ENCODE data around the gene LPCAT4.
A peak's percentile ranks its signal among the peaks of the same experiment; 100 is the strongest.

Gene LPCAT4

DNA sequence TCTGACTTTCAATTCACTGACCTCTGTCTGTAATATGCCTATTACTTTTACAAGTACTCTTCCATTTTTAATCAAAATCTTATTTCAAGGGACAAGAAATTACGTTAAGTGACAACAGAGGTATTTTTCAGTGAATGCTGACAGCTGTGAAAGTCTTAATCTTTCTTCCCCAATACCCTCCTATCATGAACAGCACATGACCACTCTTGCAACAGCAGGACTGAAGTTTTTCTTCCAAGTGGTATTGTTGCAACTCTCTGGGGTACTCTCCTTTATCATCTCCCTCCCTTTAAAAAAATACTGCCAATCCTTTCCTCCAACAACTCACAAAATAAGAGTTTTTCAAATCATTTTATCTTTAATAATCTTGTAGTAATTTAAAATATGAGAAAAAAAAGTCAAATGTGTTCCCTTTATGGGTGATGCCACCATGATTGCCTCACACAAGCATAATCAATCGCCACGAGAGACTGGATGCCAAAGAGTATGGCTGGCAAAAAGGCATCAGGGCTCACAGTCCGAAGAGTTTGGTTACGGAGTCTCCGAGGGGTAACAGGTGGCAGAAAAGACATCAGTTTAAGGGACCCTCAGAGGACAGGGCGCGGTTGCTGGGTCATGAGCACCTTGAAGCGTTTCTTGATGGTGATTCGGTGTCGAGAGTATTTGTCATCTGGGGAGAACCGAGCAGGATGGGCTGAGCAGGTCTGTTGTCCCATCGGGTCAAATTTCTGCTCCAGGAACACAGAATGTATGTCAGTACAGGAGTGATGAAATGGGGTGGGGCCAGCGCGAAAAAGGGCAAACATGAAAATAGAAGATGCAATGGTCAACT, 25.4 kb downstream of the LPCAT4 start:
- peak overlapping the region; percentile 35 for H3K4me2 ChIP-seq (ENCODE audit: low read length)
- H4K12ac ChIP-seq (ENCODE audit: low read depth, low read length), result peak overlapping the region; percentile 16
- no peak overlapping the region for H3K14ac ChIP-seq (ENCODE audit: low read length)
- H3K9ac ChIP-seq (ENCODE audit: low read length), result no peak overlapping the region
- no CpG with 5 or more reads among the region's 15 CpGs for WGBS (ENCODE audit: extremely low coverage, insufficient coverage, insufficient read length)
- peaks cover 7% of the 10 kb centered on the region for H3K79me1 ChIP-seq (ENCODE audit: low read length)
- H3K36me3 ChIP-seq (ENCODE audit: control insufficient read depth in 1 of 2, insufficient read depth in 2 of 2, low read length in 2 of 2), result peaks cover 7 to 8% of the 10 kb centered on the region in 2 experiments
- H4K8ac ChIP-seq (ENCODE audit: low read depth, low read length), result peak overlapping the region; percentile 43
- H3K4me3 ChIP-seq (ENCODE audit: low read depth, low read length), result no peak overlapping the region
- H2AFZ ChIP-seq (ENCODE audit: insufficient read depth, low read length, poor library complexity), result no peak overlapping the region
- no peak overlapping the region for H2BK5ac ChIP-seq (ENCODE audit: low read depth, low read length, poor library complexity)
- H2BK12ac ChIP-seq (ENCODE audit: low read length), result no peak overlapping the region
- H3K9me3 ChIP-seq (ENCODE audit: insufficient read depth, low read depth, low read length), result no peaks in the 10 kb centered on the region
- H3K18ac ChIP-seq (ENCODE audit: low read length), result peak overlapping the region; percentile 21
- H2AK5ac ChIP-seq (ENCODE audit: low read length), result no peak overlapping the region
- peaks cover 4 to 10% of the 10 kb centered on the region in 2 experiments for H3K4me1 ChIP-seq (ENCODE audit: control insufficient read depth in 1 of 2, insufficient read depth in 2 of 2, low read length in 2 of 2)
- peaks cover 9% of the 10 kb centered on the region for H3K79me2 ChIP-seq (ENCODE audit: control insufficient read depth, insufficient read depth, low read length, poor library complexity)
- H3K4ac ChIP-seq (ENCODE audit: low read depth, low read length), result peak overlapping the region; percentile 78
- H3K27ac ChIP-seq (ENCODE audit: low read depth, low read length), result no peak overlapping the region
- DNase-seq, result no peak
- no peak overlapping the region for H3K23ac ChIP-seq (ENCODE audit: low read length)
- peak overlapping the region; percentile 30 for H4K91ac ChIP-seq (ENCODE audit: low read depth, low read length)
- H2BK120ac ChIP-seq (ENCODE audit: insufficient read depth, low read length, poor library complexity), result no peak overlapping the region
- H3K27me3 ChIP-seq (ENCODE audit: insufficient read depth, low read length), result no peaks in the 10 kb centered on the region

DNA sequence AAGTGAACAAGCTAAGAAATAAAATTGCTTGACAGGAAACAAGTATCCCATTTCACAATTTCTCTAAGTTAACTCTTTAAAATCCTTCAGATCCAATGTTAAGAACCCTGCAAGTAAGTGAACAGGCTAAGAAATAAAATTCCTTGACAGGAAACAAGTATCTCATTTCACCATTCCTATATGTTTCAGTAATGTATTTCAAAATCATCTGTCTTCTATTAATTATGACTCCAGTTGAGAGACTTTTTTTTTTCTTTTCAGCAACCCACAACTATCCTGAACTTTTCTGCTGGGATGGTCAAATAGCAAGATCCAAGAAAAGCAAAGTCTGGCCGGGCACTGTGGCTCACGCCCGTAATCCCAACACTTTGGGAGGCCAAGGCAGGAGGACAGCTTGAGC, 27.1 kb downstream of the LPCAT4 start:
- H3K9me3 ChIP-seq (ENCODE audit: insufficient read depth, low read depth, low read length), result peaks cover 2% of the 10 kb centered on the region
- H3K4me1 ChIP-seq (ENCODE audit: control insufficient read depth in 1 of 2, insufficient read depth in 2 of 2, low read length in 2 of 2), result peaks cover 4 to 10% of the 10 kb centered on the region in 2 experiments

DNA sequence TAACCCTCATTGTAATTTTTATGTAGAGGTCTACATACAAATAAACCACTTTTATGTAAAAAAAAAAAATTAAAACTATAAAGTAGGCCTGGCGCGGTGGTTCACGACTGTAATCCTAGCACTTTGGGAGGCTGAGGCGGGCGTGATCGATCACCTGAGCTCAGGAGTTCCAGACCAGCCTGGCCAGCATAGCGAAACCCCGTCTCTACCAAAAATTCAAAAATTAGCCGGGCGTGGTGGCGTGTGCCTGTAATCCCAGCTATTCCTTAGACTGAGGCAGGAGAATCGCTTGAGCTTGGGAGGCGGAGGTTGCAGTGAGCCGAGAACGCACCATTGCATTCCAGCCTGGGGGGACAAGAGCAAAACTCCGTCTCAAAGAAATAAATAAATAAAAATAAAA, 28.6 kb downstream of the LPCAT4 start:
- H2BK12ac ChIP-seq (ENCODE audit: low read length), result no peak overlapping the region
- peaks cover 7 to 8% of the 10 kb centered on the region in 2 experiments for H3K36me3 ChIP-seq (ENCODE audit: control insufficient read depth in 1 of 2, insufficient read depth in 2 of 2, low read length in 2 of 2)
- no peak overlapping the region for H4K12ac ChIP-seq (ENCODE audit: low read depth, low read length)
- no peaks in the 10 kb centered on the region for H3K27me3 ChIP-seq (ENCODE audit: insufficient read depth, low read length)
- no peak overlapping the region for H2AFZ ChIP-seq (ENCODE audit: insufficient read depth, low read length, poor library complexity)
- H4K8ac ChIP-seq (ENCODE audit: low read depth, low read length), result peak overlapping the region; percentile 55
- no peak overlapping the region for H3K14ac ChIP-seq (ENCODE audit: low read length)
- H3K79me1 ChIP-seq (ENCODE audit: low read length), result peaks cover 7% of the 10 kb centered on the region
- H3K79me2 ChIP-seq (ENCODE audit: control insufficient read depth, insufficient read depth, low read length, poor library complexity), result peaks cover 9% of the 10 kb centered on the region
- H3K4me1 ChIP-seq (ENCODE audit: control insufficient read depth in 1 of 2, insufficient read depth in 2 of 2, low read length in 2 of 2), result peaks cover 4 to 10% of the 10 kb centered on the region in 2 experiments
- H3K4me2 ChIP-seq (ENCODE audit: low read length), result peak overlapping the region; percentile 48
- no peak overlapping the region for H3K4me3 ChIP-seq (ENCODE audit: low read depth, low read length)
- no peak overlapping the region for H2BK5ac ChIP-seq (ENCODE audit: low read depth, low read length, poor library complexity)
- no peak overlapping the region for H3K23ac ChIP-seq (ENCODE audit: low read length)
- no peak overlapping the region for H4K91ac ChIP-seq (ENCODE audit: low read depth, low read length)
- H3K27ac ChIP-seq (ENCODE audit: low read depth, low read length), result no peak overlapping the region
- H2AK5ac ChIP-seq (ENCODE audit: low read length), result no peak overlapping the region
- no peak overlapping the region for H3K9ac ChIP-seq (ENCODE audit: low read length)
- H3K18ac ChIP-seq (ENCODE audit: low read length), result no peak overlapping the region
- no CpG with 5 or more reads among the region's 16 CpGs for WGBS (ENCODE audit: extremely low coverage, insufficient coverage, insufficient read length)
- no peak overlapping the region for H2BK120ac ChIP-seq (ENCODE audit: insufficient read depth, low read length, poor library complexity)
- no peak overlapping the region for H3K4ac ChIP-seq (ENCODE audit: low read depth, low read length)
- H3K9me3 ChIP-seq (ENCODE audit: insufficient read depth, low read depth, low read length), result peaks cover 2% of the 10 kb centered on the region
- DNase-seq, result no peak

More for the DNA sequence above, 27.1 kb downstream of the LPCAT4 start:
- no CpG with 5 or more reads among the region's 3 CpGs for WGBS (ENCODE audit: extremely low coverage, insufficient coverage, insufficient read length)
- Histone ChIP-seq H3K4me2 (ENCODE audit: low read length) (no peak overlapping the region), H2BK120ac (ENCODE audit: insufficient read depth, low read length, poor library complexity) (no peak overlapping the region), H3K79me1 (ENCODE audit: low read length) (peaks cover 7% of the 10 kb centered on the region), H4K91ac (ENCODE audit: low read depth, low read length) (no peak overlapping the region), H3K14ac (ENCODE audit: low read length) (no peak overlapping the region), H4K8ac (ENCODE audit: low read depth, low read length) (no peak overlapping the region), H3K4me3 (ENCODE audit: low read depth, low read length) (no peak overlapping the region), H3K9ac (ENCODE audit: low read length) (no peak overlapping the region), H3K36me3 (ENCODE audit: control insufficient read depth in 1 of 2, insufficient read depth in 2 of 2, low read length in 2 of 2) (peaks cover 7 to 8% of the 10 kb centered on the region in 2 experiments), H3K23ac (ENCODE audit: low read length) (no peak overlapping the region), H3K27me3 (ENCODE audit: insufficient read depth, low read length) (no peaks in the 10 kb centered on the region), H2AFZ (ENCODE audit: insufficient read depth, low read length, poor library complexity) (no peak overlapping the region), H3K4ac (ENCODE audit: low read depth, low read length) (no peak overlapping the region), H2AK5ac (ENCODE audit: low read length) (no peak overlapping the region), H3K18ac (ENCODE audit: low read length) (no peak overlapping the region), H2BK5ac (ENCODE audit: low read depth, low read length, poor library complexity) (no peak overlapping the region), H3K27ac (ENCODE audit: low read depth, low read length) (no peak overlapping the region), H4K12ac (ENCODE audit: low read depth, low read length) (no peak overlapping the region), H2BK12ac (ENCODE audit: low read length) (no peak overlapping the region), H3K79me2 (ENCODE audit: control insufficient read depth, insufficient read depth, low read length, poor library complexity) (peaks cover 9% of the 10 kb centered on the region)
- no peak for DNase-seq

DNA sequence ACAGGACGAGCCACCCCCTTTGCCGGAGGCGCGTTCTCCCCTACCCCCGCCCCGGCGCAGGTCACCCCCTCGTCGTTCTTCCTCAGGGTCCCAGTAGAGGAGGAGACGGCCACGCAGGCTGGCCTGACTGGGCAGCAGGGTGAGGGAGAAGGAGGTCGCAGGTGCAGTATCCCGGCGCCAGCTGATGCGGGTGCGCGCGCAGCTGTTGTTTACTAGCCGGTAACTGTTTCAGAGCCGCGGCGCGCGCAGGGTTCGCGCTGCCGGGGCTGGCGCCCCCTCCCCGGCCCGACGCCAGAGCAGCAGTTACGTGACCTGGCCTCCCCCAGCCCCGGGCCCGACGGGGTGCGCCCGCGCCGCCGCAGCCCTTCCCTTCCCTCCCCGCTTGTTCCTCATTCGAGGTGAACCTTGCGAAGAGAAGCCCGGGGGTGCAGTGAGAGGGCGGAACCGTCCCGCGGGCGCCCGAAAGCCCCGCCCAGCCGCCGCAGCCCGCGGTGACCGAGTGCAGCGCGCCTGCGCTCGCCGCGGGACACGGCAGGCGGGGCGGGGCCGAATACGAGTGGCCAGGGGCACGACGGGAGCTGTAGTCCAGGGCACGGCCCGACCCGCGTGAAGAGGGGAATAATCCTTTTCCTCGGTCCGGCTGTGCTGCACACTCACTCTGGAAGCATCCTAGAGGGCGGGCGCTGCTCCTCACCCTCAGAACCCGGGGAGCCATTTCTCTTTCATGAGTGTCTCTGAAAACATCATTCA, 29.3 kb downstream of the LPCAT4 start, which contains the start of gene SLC12A6:
Gene SLC12A6 (minus strand): TSS at position 225 of the 750 bp plus-strand sequence. CDS start 1,101 bp downstream, outside the sequence.
- H3K27me3 ChIP-seq (ENCODE audit: insufficient read depth, low read length), result no peaks in the 10 kb centered on the region
- no peak within 1 kb of the TSS for H2AK5ac ChIP-seq (ENCODE audit: low read length)
- peaks cover 7% of the 10 kb centered on the region for H3K79me2 ChIP-seq (ENCODE audit: control insufficient read depth, insufficient read depth, low read length, poor library complexity)
- H4K91ac ChIP-seq (ENCODE audit: low read depth, low read length), result peak within 1 kb of the TSS; percentile 86
- peaks cover 2% of the 10 kb centered on the region for H3K9me3 ChIP-seq (ENCODE audit: insufficient read depth, low read depth, low read length)
- H4K8ac ChIP-seq (ENCODE audit: low read depth, low read length), result peak within 1 kb of the TSS; percentile 97
- peak within 1 kb of the TSS; percentile 65 for H2BK5ac ChIP-seq (ENCODE audit: low read depth, low read length, poor library complexity)
- H3K4me2 ChIP-seq (ENCODE audit: low read length), result peak within 1 kb of the TSS; percentile 95
- H3K79me1 ChIP-seq (ENCODE audit: low read length), result peaks cover 5% of the 10 kb centered on the region
- peak within 1 kb of the TSS; percentile 87 for H3K4me3 ChIP-seq (ENCODE audit: low read depth, low read length)
- peak within 1 kb of the TSS; percentile 82 for H3K27ac ChIP-seq (ENCODE audit: low read depth, low read length)
- H3K18ac ChIP-seq (ENCODE audit: low read length), result peak within 1 kb of the TSS; percentile 85
- H3K36me3 ChIP-seq (ENCODE audit: control insufficient read depth in 1 of 2, insufficient read depth in 2 of 2, low read length in 2 of 2), result peaks cover 7 to 8% of the 10 kb centered on the region in 2 experiments
- peak within 1 kb of the TSS; percentile 94 for H3K14ac ChIP-seq (ENCODE audit: low read length)
- WGBS (ENCODE audit: extremely low coverage, insufficient coverage, insufficient read length), result no CpG with 5 or more reads among the region's 78 CpGs
- DNase-seq, result peak; percentile 97 to 98
- no peak within 1 kb of the TSS for H2BK12ac ChIP-seq (ENCODE audit: low read length)
- H4K12ac ChIP-seq (ENCODE audit: low read depth, low read length), result peak within 1 kb of the TSS; percentile 74
- H2AFZ ChIP-seq (ENCODE audit: insufficient read depth, low read length, poor library complexity), result peak within 1 kb of the TSS; percentile 98
- H3K4ac ChIP-seq (ENCODE audit: low read depth, low read length), result peak within 1 kb of the TSS; percentile 17
- H3K9ac ChIP-seq (ENCODE audit: low read length), result peak within 1 kb of the TSS; percentile 77
- peak within 1 kb of the TSS; percentile 90 for H2BK120ac ChIP-seq (ENCODE audit: insufficient read depth, low read length, poor library complexity)
- H3K4me1 ChIP-seq (ENCODE audit: control insufficient read depth in 1 of 2, insufficient read depth in 2 of 2, low read length in 2 of 2), result peaks cover 4 to 10% of the 10 kb centered on the region in 2 experiments
- no peak within 1 kb of the TSS for H3K23ac ChIP-seq (ENCODE audit: low read length)
